K562 (cell line): Measurements from ENCODE around the gene ARSJ. TPM values are rescaled to one million over a fixed set of nuclear protein-coding genes. Genes with fewer than 3 reads are reported as not detected.

Experiments
- ATAC-seq: fragments of 200-7000 bp; cut with Tn5 transposase; 3 replicates; pipeline ENCODE4 v1.9.1; 2020; ENCODE audit warnings: moderate library complexity
- BruUV-seq: library from RNA; stranded (reverse); fragments of 400-500 nt; replicated peaks from 2 replicates; lab custom pipeline; 2021; lab: Mats Ljungman, UMichigan
- CTCF ChIA-PET: fragments of 300-600 bp; formaldehyde crosslinking; extraction: SDS; loops from one replicate; lab custom pipeline; 2021; ENCODE audit warnings: low intra/inter-chr PET ratio; lab: Yijun Ruan, JAX
- POLR2A ChIA-PET: fragments of 300-600, 350-650 bp; sonication (Branson Sonifier 250); formaldehyde crosslinking; extraction: SDS; loops from one replicate; lab custom pipeline; 2021; ENCODE audit warnings: antibody characterized with exemption, inconsistent platforms; lab: Yijun Ruan, JAX
- DNase-seq, 4 experiments: peaks; one replicate each; pipeline versions ENCODE4 v3.0.0 to v3.0.0-alpha.2; 2011 to 2018; ENCODE audit warnings: low spot score in 3 of 4, mixed read lengths in 3 of 4; ENCODE audit errors: extremely low read depth in 1 of 4
- FAIRE-seq: peaks from 2 replicates; lab custom pipeline; 2011; peaks lifted over from hg19 to GRCh38; lab: Jason Lieb, UNC
- H2AFZ ChIP-seq: 2 replicates; pipeline ENCODE4 v1.6.0; 2011; ENCODE audit warnings: low read depth, low read length, control low read depth, inconsistent platforms
- H3K27ac ChIP-seq: fragments of 200-600 bp; 3 replicates; pipeline ENCODE4 v1.8.0; 2011; ENCODE audit warnings: low read depth, mild to moderate bottlenecking, control low read depth, inconsistent platforms, low read length, moderate library complexity, mixed read lengths; ENCODE audit errors: extremely low read depth
- H3K27me3 ChIP-seq, 2 experiments: fragments of 300-600 bp in 1 of 2; 2 replicates in 1 of 2; 3 replicates in 1 of 2; pipeline versions ENCODE4 v1.6.0 to v1.8.0; 2011; ENCODE audit warnings: inconsistent platforms in 2 of 2, low read length in 2 of 2, mild to moderate bottlenecking in 1 of 2, mixed read lengths in 1 of 2, moderate library complexity in 1 of 2; ENCODE audit not compliant: control insufficient read depth in 2 of 2, insufficient read depth in 2 of 2
- H3K36me3 ChIP-seq: fragments of 300-600 bp; 3 replicates; pipeline ENCODE4 v1.8.0; 2011; ENCODE audit warnings: mild to moderate bottlenecking, low read length, inconsistent platforms; ENCODE audit not compliant: control insufficient read depth, insufficient read depth
- H3K4me1 ChIP-seq, 2 experiments: fragments of 200-600 bp in 1 of 2; replicated peaks in 1 of 2; 2 replicates in 1 of 2; 3 replicates in 1 of 2; pipeline versions ENCODE4 v1.5.1 to v1.8.0; 2011; ENCODE audit warnings: inconsistent platforms in 2 of 2, low read length in 2 of 2, mild to moderate bottlenecking in 1 of 2, mixed read lengths in 1 of 2, moderate library complexity in 1 of 2; ENCODE audit not compliant: control insufficient read depth in 2 of 2, insufficient read depth in 2 of 2
- H3K4me2 ChIP-seq: 2 replicates; pipeline ENCODE4 v1.6.1; 2011; ENCODE audit warnings: low read length, control low read depth, inconsistent platforms, mixed read lengths; ENCODE audit not compliant: insufficient read depth
- H3K4me3 ChIP-seq: fragments of 200-600 bp; sonication (generic), shearing (Covaris generic); 2 replicates; pipeline ENCODE4 v1.5.1; 2016; ENCODE audit warnings: control low read depth, inconsistent platforms
- H3K79me2 ChIP-seq: fragments of 200-600 bp; 3 replicates; pipeline ENCODE4 v1.8.0; 2011; ENCODE audit warnings: low read length, inconsistent platforms; ENCODE audit not compliant: control insufficient read depth, insufficient read depth
- H3K9ac ChIP-seq, 2 experiments: 2 replicates each; pipeline versions ENCODE4 v1.6.0 to v1.6.1; 2011; ENCODE audit warnings: low read depth in 2 of 2, low read length in 2 of 2, control low read depth in 1 of 2, inconsistent platforms in 1 of 2, mild to moderate bottlenecking in 1 of 2, mixed read lengths in 1 of 2; ENCODE audit not compliant: insufficient read depth in 1 of 2
- H3K9me1 ChIP-seq: one replicate; pipeline ENCODE4 v1.6.0; 2011; ENCODE audit warnings: inconsistent platforms, mild to moderate bottlenecking, low read length, moderate library complexity; ENCODE audit not compliant: control insufficient read depth, insufficient read depth
- H3K9me3 ChIP-seq: replicated peaks from 2 replicates; pipeline ENCODE4 v1.5.1; 2011; ENCODE audit warnings: low read depth, low read length, inconsistent platforms; ENCODE audit not compliant: control insufficient read depth, insufficient read depth
- H4K20me1 ChIP-seq: replicated peaks from 2 replicates; pipeline ENCODE4 v1.6.1; 2011; ENCODE audit warnings: low read length, inconsistent platforms, mixed read lengths; ENCODE audit not compliant: control insufficient read depth, insufficient read depth
- CEBPG ChIP-seq, 3 experiments: fragments of 200-800 bp in 1 of 3; sonication (Bioruptor generic) in 1 of 3; sonication (generic) in 1 of 3; formaldehyde crosslinking in 1 of 3; IDR thresholded peaks in 2 of 3; conservative IDR thresholded peaks in 1 of 3; 2 replicates each; pipeline versions ENCODE4 v1.6.1 to v1.8.0; 2016 to 2022; ENCODE audit warnings: missing compliant biosample characterization in 2 of 3, missing genetic modification characterization in 2 of 3, mild to moderate bottlenecking in 1 of 3, missing genetic modification reagents in 1 of 3
- LARP7 ChIP-seq: fragments of 450-650 bp; IDR thresholded peaks from 2 replicates; pipeline ENCODE4 v1.6.1; 2016
- PTTG1 ChIP-seq: fragments of 450-650 bp; IDR thresholded peaks from 2 replicates; pipeline ENCODE4 v1.6.1; 2016; ENCODE audit warnings: low read depth, mild to moderate bottlenecking, missing genetic modification characterization, missing compliant biosample characterization
- RBM14 ChIP-seq: fragments of 200-400 bp; formaldehyde crosslinking; IDR thresholded peaks from 2 replicates; pipeline ENCODE4 v1.6.1; 2018; ENCODE audit warnings: low read depth, mild to moderate bottlenecking, low read length, moderate library complexity, borderline replicate concordance; ENCODE audit not compliant: insufficient read depth
- WGBS: fragments of 100-300 bp; shearing (Covaris generic); methylation state at CpG from one replicate; pipeline ENCODE4 v1.1.6; 2016; ENCODE audit warnings: low coverage, mixed read lengths; ENCODE audit not compliant: insufficient coverage; ENCODE audit errors: missing lambda C conversion rate; 5-methylcytosine and 5-hydroxymethylcytosine counted together
- in situ Hi-C: fragments of 300-500 bp; cut with MboI; formaldehyde crosslinking; loops from 4 replicates; pipeline ENCODE4 v1.15.0; 2018; ENCODE audit warnings: inconsistent platforms, mixed read lengths
- intact Hi-C: fragments of 100-400 bp; cut with micrococcal nuclease; formaldehyde crosslinking; loops from 2 replicates; pipeline ENCODE4 v1.14.2; 2022
- polyA plus RNA-seq, 8 experiments: library from polyadenylated mRNA; depleted of rRNA in 4 of 8; stranded (reverse) in 5 of 8; unstranded in 3 of 8; fragments of >200 nt; fragmentation: Nextera tagmentation in 2 of 8; fragmentation: Illumina TruSeq in 1 of 8; extraction: Ambion mirVana in 2 of 8; extraction: Trizol in 1 of 8; gene quantifications; 2 replicates each; pipeline versions ENCODE4 v1.2.1 to v1.2.3, GENCODE V29; 2011 to 2014; ENCODE audit warnings: inconsistent platforms in 1 of 8, missing spikeins in 1 of 8
- total RNA-seq, 7 experiments: library from RNA; depleted of rRNA in 6 of 7; stranded (reverse); fragments of >200 nt in 6 of 7; fragmentation: Illumina TruSeq in 2 of 7; extraction: Trizol in 2 of 7; gene quantifications; 2 replicates each; pipeline versions ENCODE4 v1.2.1 to v1.2.3, GENCODE V29; 2011 to 2021; ENCODE audit warnings: low replicate concordance in 1 of 7

Gene ARSJ
- total and polyA plus RNA-seq, 9 of the 15 experiments (the other 6 are each of a cell fraction or from before 2014, with no cell fraction given) = not detected

DNA sequence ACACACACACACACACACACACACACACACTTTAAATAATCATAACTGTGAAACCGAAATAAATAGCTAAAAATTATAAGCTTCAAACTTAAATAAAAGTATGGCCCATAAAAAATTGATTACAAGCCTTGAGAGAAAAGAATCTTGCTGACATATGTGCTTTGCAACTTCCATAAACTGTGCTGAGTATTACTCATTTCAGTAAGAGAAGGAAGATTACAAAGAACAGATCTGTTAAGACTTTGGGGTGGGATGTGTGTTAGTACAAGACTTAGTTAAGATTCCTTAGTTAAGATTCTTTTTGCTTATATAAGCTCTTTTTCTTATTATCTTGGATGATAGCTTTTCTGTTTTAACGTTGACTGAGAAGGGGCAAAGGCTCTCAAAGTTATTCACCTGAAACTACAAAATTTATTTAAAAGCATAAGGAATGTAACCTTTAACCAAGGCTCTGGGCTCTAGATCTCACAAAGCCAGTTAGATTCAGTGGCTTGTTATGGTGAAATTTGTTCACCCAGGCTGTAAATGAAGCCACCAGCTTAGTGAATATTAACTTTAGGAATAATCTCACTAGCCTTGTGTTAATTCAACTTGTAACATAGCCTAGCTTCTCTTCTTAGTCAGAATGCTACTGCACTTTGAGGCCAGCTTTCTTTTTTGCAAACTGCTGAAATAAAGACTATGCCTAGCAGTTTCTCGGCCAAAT is 58.2 kb downstream of the ARSJ start:
- in situ Hi-C loops (no loop called here), intact Hi-C loops (no loop called here)
- Histone ChIP-seq H3K27ac (no peak overlapping the region), H2AFZ (no peak overlapping the region), H3K4me2 (no peak overlapping the region), H3K36me3 (no peaks in the 10 kb centered on the region), H4K20me1 (no peaks in the 10 kb centered on the region), H3K79me2 (no peaks in the 10 kb centered on the region), H3K27me3 (no peaks in the 10 kb centered on the region), H3K9me1 (no peaks in the 10 kb centered on the region), H3K4me3 (no peak overlapping the region), H3K9me3 (no peaks in the 10 kb centered on the region), H3K4me1 (no peaks in the 10 kb centered on the region), H3K9ac (no peak overlapping the region)
- ATAC-seq = no peak
- 4% methylated on average over 3 of the region's 3 CpGs for WGBS
- BruUV-seq = no TSS peak
- ChIA-PET POLR2A (no interaction called here), CTCF (no interaction called here)
- TF ChIP-seq PTTG1 (tag) = no peak
- no peak for DNase-seq
- no peak for FAIRE-seq

DNA sequence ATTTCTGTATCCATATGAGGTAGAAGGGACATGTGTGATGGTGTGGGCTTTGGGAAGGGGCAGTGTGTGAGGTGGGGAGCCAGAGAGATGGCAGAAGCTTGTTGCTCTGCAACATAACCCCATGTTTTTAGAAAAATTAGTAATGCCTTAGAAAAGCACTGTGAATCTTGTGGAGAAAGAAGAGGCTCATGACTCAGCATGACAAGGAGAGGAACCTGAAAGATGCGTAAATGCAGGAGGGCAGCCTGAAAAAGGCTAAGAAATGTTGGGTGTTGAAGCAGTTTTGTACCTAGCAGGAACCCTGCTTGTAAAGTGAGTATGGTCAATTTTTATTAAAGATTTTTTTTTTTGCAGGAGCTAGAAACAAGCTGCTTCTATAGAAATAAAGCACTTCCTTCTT is 59.8 kb downstream of the ARSJ start:
- H3K9me3 ChIP-seq = no peaks in the 10 kb centered on the region
- no peaks in the 10 kb centered on the region for H3K9me1 ChIP-seq
- FAIRE-seq (no peak), ATAC-seq (no peak), DNase-seq (no peak)
- H3K4me1 ChIP-seq = no peaks in the 10 kb centered on the region
- in situ Hi-C loops (no loop called here), intact Hi-C loops (no loop called here)
- H3K79me2 ChIP-seq = no peaks in the 10 kb centered on the region
- H3K27ac ChIP-seq = no peak overlapping the region
- no peak overlapping the region for H3K4me2 ChIP-seq
- no peak overlapping the region for H2AFZ ChIP-seq
- 0% methylated on average over 1 of the region's 1 CpG for WGBS
- CTCF ChIA-PET = no interaction called here
- no TSS peak for BruUV-seq
- TF ChIP-seq RBM14 (no peak), CEBPG (CRISPR knock-in tag; IDR thresholded peaks at IDR 0.05) (no peak), CEBPG (tag; conservative IDR thresholded peaks at IDR 0.05 in 1 of 2, IDR thresholded peaks at IDR 0.05 in 1 of 2) (no peak), LARP7 (no peak)
- no peaks in the 10 kb centered on the region for H3K36me3 ChIP-seq
- H3K4me3 ChIP-seq = no peak overlapping the region
- H3K27me3 ChIP-seq = no peaks in the 10 kb centered on the region
- H4K20me1 ChIP-seq = no peaks in the 10 kb centered on the region
- H3K9ac ChIP-seq = no peak overlapping the region
- POLR2A ChIA-PET = no interaction called here
